GM12891 (cell line): ENCODE measurements around the gene DNAH7.

Experiments
- PAX5 ChIP-seq: IDR thresholded peaks from 2 replicates; pipeline ENCODE4 v1.6.1; 2011; ENCODE audit warnings: low read length, moderate library complexity, mild to moderate bottlenecking; ENCODE audit not compliant: insufficient read depth, severe bottlenecking
- POLR2A ChIP-seq: IDR thresholded peaks from 2 replicates; pipeline ENCODE4 v1.6.1; 2011; ENCODE audit warnings: low read depth, low read length, control low read depth
- POLR2AphosphoS5 ChIP-seq: IDR thresholded peaks from 2 replicates; pipeline ENCODE4 v1.6.1; 2011; ENCODE audit warnings: low read depth, low read length, control low read depth
- SPI1 ChIP-seq: IDR thresholded peaks from 2 replicates; pipeline ENCODE4 v1.6.1; 2011; ENCODE audit warnings: low read depth, low read length, control low read depth
- TAF1 ChIP-seq: IDR thresholded peaks from 2 replicates; pipeline ENCODE4 v1.6.1; 2011; ENCODE audit warnings: low read depth, low read length, control low read depth

DNA sequence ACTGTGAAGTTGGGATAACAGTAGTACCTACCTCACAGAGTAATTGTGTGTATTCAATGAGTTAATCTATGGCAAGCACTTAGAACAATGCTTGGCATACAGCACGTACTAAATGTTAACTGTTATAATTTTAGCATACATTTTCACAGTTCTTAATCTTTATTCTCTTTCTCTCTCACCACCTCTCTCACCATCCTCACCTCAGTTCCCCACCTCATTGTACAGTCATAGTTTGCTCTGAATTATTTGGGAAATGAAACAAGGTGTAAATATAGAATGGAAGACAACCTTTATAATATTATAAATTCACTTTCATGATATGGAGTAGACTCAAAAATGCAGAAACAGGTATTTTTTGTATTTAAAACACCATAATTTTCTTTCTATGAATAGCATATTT, 40.0 kb upstream of the DNAH7 start:
- no peak for TF ChIP-seq POLR2AphosphoS5
- TF ChIP-seq POLR2A: no peak
- no peak for TF ChIP-seq PAX5
- no peak for TF ChIP-seq TAF1
- no peak for TF ChIP-seq SPI1
